Renal cortical epithelial cell (primary cell): ENCODE measurements around the gene CCDC171. TPM values are rescaled to one million over a fixed set of nuclear protein-coding genes. Genes with fewer than 3 reads are reported as not detected.

ENCODE experiments used
- DNase-seq: peaks from one replicate; pipeline ENCODE4 v3.0.0-alpha.2; 2011; ENCODE audit warnings: low read depth
- total RNA-seq: library from RNA; depleted of rRNA; stranded (reverse); fragments of >200 nt; gene quantifications from 2 replicates; pipeline ENCODE4 v1.2.3, GENCODE V29; 2014

CCDC171 gene
- total RNA-seq, 1 donor from 2014 or later: 3.4 TPM

DNA sequence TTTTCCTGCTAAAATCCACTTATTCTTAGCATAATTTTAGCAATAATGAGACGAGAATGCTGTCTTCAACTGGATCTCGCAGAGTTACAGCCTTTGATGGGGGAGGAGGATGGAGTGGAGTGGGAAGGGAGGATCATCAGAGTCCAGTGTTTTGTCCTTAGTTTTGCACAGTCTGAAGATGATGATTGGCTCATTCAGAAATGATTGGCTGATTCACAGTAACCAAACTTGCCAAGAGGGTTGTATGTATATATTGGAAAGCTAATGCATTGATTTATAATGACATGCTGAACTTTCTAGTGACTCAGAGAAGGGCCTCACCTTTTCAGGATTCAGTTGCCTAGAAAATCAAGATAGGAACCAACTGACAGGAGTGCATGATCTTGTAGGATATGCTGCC lies 448.0 kb downstream of the CCDC171 start:
- no peak for DNase-seq

- DNase-seq: no peak
These were observed 449.0 kb downstream of the CCDC171 start for GRCh38 chr9:16001856-16002255.

GRCh38 chr9:16002816-16003215 lies 450.0 kb downstream of the CCDC171 start:
- peak; percentile 47 for DNase-seq

DNA sequence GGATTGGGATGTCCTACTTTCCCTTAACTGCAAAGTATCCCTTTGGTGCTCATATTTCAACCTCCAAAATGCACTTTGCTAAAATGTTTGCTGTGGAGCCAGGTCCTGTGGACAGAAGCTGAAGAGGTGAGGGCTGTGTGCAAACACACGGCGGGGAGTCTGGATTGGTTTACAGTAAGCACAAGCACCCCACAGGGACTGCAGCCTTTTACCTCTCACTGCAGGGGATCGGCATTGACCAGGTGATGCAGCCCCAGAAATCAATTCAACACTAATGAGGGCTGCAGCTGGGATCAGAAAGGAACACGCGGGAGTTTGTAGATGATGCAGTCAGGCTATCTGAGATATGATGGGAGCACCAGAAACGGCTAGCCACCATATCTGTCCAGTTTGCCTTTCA lies 450.9 kb downstream of the CCDC171 start:
- no peak for DNase-seq

- no peak for DNase-seq
These were observed 451.8 kb downstream of the CCDC171 start for GRCh38 chr9:16004613-16005012.

GRCh38 chr9:16010221-16010620 lies 457.4 kb downstream of the CCDC171 start:
- no peak for DNase-seq

DNA sequence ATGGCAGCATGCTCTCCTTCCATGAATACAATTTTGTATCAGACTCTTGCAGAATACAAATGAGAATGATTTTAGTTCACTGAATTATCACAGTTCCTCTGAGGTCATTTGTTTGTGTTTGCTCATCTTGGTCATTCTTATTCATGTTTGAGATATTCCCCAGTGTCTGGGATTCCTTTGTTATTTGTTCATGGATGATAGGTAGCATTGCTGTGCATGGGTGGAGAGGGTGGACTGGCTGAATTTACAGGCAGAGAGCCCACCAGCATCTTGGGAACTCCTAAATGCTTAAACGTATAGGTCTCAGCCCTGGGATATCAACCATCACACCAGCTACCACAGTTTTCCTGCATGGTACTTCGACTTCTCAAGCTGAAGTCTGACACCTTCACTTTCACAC lies 459.8 kb downstream of the CCDC171 start:
- DNase-seq: peak; percentile 50

- no peak for DNase-seq
These were observed 460.5 kb downstream of the CCDC171 start for GRCh38 chr9:16013366-16013765.

DNA sequence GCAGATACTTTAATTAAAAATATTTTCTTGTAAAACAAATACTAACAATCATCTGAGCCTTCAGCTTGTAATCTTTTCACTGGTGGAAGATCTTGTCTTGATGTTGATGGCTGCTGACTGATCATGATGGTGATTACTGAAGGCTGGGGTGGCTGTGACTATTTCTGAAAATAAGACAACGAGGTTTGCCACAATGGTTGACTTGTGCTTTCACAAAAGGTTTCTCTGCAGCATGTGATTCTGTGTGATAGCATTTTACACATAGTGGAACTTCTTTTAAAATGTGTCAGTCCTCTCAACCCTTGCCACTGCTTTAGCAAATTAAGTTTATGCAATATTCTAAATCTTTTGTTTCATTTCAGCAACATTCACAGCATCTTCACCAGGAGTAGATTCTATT lies 461.0 kb downstream of the CCDC171 start:
- no peak for DNase-seq

- no peak for DNase-seq
These were observed 469.4 kb downstream of the CCDC171 start for GRCh38 chr9:16022228-16022627.

DNA sequence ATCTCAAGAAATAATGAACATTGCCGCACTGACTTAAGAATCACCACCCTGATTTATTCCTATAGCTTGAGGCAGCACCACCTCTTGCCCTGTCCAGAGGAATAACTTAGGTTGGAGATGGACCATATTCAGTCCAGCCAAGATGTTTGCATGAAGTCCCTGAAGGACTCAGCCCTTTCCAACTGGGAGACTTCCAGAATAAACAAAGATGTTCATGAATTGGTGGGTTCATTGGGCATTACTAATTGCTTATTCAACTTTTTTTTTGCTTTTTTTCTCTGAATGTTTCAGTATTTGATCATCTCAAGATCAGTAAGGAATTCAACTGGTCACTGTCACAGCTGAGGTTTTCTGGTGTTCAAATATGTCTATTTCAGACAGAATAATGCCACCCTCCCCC lies 470.6 kb downstream of the CCDC171 start:
- DNase-seq: peak; percentile 69

Other genes with a start within 250 kb of the CCDC171 start
- gene TTC39B, start 245.8 kb upstream of the CCDC171 start, total RNA-seq: 7.1 and 17.1 TPM in 2 replicates
- gene SNAPC3, start 130.2 kb upstream of the CCDC171 start, total RNA-seq: 51.4 and 53.9 TPM in 2 replicates
- gene PSIP1, start 42.1 kb upstream of the CCDC171 start, total RNA-seq: 23.1 and 32.7 TPM in 2 replicates